NCI-H146 (cell line): Measurements from ENCODE around the gene STX2.
"Not testable (repeated sequence)": the region's sequence is repeated elsewhere in the genome, so short reads cannot be mapped to it uniquely, and the experiment has no call there.

Experiments
- DNase-seq: peaks from one replicate; lab custom pipeline; 2025; lab: John Stamatoyannopoulos, UW

Gene STX2

GRCh38 chr12:130838951-130839769 lies at the start of gene STX2:
STX2 (minus strand) TSS chr12:130839250; CDS start chr12:130839099, 151 bp downstream.
- peak; percentile 81 for DNase-seq

- DNase-seq: not testable (repeated sequence)
Measured at GRCh38 chr12:130887190-130887589, 48.1 kb upstream of the STX2 start.

GRCh38 chr12:130881548-130881947 lies 42.5 kb upstream of the STX2 start:
- no peak for DNase-seq

- DNase-seq: no peak
Measured at GRCh38 chr12:130881046-130881445, 42.0 kb upstream of the STX2 start.

GRCh38 chr12:130880411-130880885 lies 41.4 kb upstream of the STX2 start:
- no peak for DNase-seq

GRCh38 chr12:130879781-130880389 lies 40.8 kb upstream of the STX2 start:
- peak; percentile 7 for DNase-seq

- no peak for DNase-seq
Measured at GRCh38 chr12:130879212-130879686, 40.2 kb upstream of the STX2 start.

- no peak for DNase-seq
Measured at GRCh38 chr12:130878193-130879185, 39.4 kb upstream of the STX2 start.

GRCh38 chr12:130877333-130877732 lies 38.3 kb upstream of the STX2 start:
- no peak for DNase-seq

GRCh38 chr12:130876758-130877157 lies 37.7 kb upstream of the STX2 start:
- DNase-seq: no peak

- DNase-seq: no peak
Measured at GRCh38 chr12:130876297-130876696, 37.2 kb upstream of the STX2 start.

- DNase-seq: not testable (repeated sequence)
Measured at GRCh38 chr12:130875708-130876107, 36.7 kb upstream of the STX2 start.

- no peak for DNase-seq
Measured at GRCh38 chr12:130875193-130875592, 36.1 kb upstream of the STX2 start.

- no peak for DNase-seq
Measured at GRCh38 chr12:130874696-130875095, 35.6 kb upstream of the STX2 start.

GRCh38 chr12:130873825-130874224 lies 34.8 kb upstream of the STX2 start:
- DNase-seq: no peak

GRCh38 chr12:130873106-130873795 lies 34.2 kb upstream of the STX2 start:
- no peak for DNase-seq

- peak; percentile 52 for DNase-seq
Measured at GRCh38 chr12:130872179-130873096, 33.4 kb upstream of the STX2 start.

- DNase-seq: peak; percentile 91
Measured at GRCh38 chr12:130871286-130872178, 32.5 kb upstream of the STX2 start, which contains the start of gene RAN. RAN (plus strand) TSS chr12:130872066; CDS start chr12:130872594, 528 bp downstream.
